Measurements from ENCODE around the gene TRAPPC2.
A peak's percentile ranks its signal among the peaks of the same experiment; 100 is the strongest.

Gene TRAPPC2
- 36.7 to 48.9 reads per million in 2 donors for total RNA-seq

- DNase-seq: peak; percentile 89
These were observed at the start of gene TRAPPC2, which contains the start of gene OFD1 for GRCh38 chrX:13734278-13735172. TSS of gene TRAPPC2 (minus strand) at chrX:13734620. CDS start at chrX:13719963, 14,657 bp downstream. TSS of gene OFD1 (plus strand) at chrX:13734748. CDS start at chrX:13735072, 324 bp downstream.

GRCh38 chrX:13780868-13781427 is 46.5 kb upstream of the TRAPPC2 start:
- DNase-seq: no peak

GRCh38 chrX:13778916-13779315 is 44.5 kb upstream of the TRAPPC2 start:
- no peak for DNase-seq

- no peak for DNase-seq
These were observed 42.0 kb upstream of the TRAPPC2 start for GRCh38 chrX:13776387-13776786.

GRCh38 chrX:13775837-13776236 is 41.4 kb upstream of the TRAPPC2 start:
- no peak for DNase-seq

DNA sequence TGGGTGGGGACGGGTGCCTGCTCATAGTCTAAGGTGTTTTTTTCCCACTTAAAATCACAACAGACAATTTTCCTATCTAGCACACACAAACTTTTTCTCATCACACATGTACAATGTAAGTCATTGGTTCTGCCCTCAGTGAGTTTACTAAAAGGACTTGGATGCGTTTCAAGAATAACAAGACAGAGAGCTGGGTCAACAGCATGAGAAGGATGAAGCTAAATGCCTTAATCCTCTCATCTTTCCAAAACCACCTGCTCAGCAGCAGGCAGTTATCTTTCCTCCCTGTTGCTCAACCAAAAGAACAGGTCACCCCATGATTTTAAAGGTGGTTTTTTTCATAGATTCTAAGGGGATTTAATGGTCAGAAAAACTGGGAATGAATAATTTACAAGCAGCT is 40.3 kb upstream of the TRAPPC2 start:
- no peak for DNase-seq

GRCh38 chrX:13770013-13770535 is 35.7 kb upstream of the TRAPPC2 start:
- no peak for DNase-seq

GRCh38 chrX:13768939-13769338 is 34.5 kb upstream of the TRAPPC2 start:
- no peak for DNase-seq

- DNase-seq: no peak
These were observed 30.3 kb upstream of the TRAPPC2 start for GRCh38 chrX:13764765-13765164.

- DNase-seq: no peak
These were observed 29.9 kb upstream of the TRAPPC2 start for GRCh38 chrX:13764281-13764680.

DNA sequence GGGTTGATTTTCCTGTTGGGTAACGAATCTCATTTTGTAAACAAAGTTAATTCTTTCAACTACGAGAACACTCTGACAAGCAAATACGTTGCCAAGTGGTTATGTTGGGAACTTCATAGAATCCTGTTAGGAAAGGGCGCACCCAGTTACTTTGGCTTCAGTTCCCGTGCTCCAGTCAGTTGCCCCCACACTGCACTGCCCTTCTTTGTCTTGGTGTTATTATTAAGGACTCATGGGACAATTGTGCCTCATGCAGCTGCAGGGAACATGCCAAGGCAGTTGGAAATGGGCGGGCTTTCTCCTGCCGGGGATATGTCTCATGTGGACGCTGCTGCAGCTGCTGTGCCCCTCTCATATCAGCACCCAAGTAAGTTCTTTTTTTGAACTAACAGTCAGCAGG is 29.1 kb upstream of the TRAPPC2 start:
- DNase-seq: no peak

- no peak for DNase-seq
These were observed 27.4 kb upstream of the TRAPPC2 start for GRCh38 chrX:13761606-13762414.

- DNase-seq: no peak
These were observed 26.0 kb upstream of the TRAPPC2 start for GRCh38 chrX:13760426-13760825.

DNA sequence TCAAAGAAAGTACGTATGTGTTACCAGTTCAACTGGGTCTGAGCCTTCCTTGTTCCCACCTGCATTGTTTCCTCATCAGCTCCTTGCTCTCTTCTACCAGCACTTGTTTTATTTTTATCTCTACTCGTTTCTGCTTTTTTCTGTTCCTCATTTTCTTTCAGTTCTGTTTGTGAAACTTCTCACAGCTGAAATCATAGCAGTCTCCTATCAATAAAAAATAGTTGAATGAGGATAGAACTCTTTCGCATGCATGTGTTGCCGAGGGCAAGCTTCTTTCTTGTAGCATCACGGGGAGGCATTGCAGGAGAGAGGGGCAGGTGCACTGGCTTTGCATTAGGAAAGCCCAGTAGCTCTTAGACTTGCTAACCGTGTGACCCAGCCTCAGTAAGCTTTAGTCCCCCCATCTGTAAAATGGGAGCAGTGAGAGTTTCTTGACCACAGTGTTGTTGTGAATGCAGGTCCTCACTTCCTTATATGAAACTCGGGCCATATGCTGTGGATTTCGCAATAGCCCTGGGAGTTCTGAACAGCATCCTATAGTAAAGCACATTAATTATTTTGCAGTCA is 24.8 kb upstream of the TRAPPC2 start:
- DNase-seq: no peak

GRCh38 chrX:13756381-13756780 is 22.0 kb upstream of the TRAPPC2 start:
- DNase-seq: no peak

DNA sequence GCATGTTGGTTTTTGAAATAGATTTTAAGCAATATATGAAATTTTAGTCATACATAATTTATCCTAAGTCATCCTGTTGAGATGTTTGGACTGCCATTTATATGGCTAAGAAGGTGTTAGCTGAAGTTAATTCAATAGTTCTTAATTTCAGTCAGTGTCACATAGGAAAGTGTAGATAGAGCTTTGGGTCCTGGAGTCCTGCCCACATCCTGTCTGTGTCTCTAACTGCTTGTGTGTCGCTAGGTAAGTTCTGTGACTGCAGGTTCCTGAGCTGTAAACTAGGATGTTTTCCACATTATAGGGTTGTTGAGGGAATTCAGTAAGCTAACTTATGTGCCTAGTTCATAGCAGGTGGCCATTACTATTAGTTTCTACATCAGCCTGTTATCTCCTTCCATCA is 20.8 kb upstream of the TRAPPC2 start:
- DNase-seq: no peak

DNA sequence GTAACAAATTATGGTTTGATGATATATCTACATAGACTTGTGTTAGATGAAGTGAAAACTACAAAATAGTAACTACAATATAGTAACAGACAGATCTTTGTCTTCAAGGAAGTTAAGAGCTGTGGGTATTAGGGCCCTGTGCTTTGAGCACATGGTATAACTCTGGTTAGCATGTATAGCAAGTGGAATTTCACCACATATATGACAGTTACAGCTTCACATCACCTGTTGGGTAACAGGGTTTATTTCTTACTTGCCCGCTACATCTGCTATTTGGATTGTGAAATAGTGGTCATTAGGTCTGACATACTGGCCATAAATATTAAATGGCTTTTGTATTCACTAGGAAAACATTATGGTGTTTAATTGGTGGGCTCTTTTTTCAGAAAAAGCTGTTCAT is 20.3 kb upstream of the TRAPPC2 start:
- DNase-seq: no peak

DNA sequence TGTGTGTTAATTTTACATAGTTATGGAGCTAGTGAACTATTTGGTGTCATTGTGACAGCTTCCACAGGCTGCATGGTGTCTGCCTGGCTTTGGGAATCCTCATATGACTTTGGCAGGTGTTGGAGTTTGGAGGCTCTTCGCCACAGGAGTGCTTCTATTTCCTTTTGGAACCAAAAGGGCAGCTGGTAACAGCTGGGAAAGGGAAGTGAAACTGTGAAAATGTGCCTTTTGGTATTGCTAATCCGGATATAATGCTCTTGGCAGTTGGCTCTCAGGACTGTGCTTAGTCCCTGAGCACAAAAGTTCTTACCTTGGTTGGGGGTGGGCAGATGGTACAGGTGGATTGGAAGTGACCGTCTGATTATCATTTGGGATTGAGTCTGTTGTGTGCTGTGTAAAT is 18.2 kb upstream of the TRAPPC2 start:
- DNase-seq: no peak

- no peak for DNase-seq
These were observed 17.7 kb upstream of the TRAPPC2 start for GRCh38 chrX:13752141-13752540.

GRCh38 chrX:13750812-13751211 is 16.4 kb upstream of the TRAPPC2 start:
- no peak for DNase-seq

DNA sequence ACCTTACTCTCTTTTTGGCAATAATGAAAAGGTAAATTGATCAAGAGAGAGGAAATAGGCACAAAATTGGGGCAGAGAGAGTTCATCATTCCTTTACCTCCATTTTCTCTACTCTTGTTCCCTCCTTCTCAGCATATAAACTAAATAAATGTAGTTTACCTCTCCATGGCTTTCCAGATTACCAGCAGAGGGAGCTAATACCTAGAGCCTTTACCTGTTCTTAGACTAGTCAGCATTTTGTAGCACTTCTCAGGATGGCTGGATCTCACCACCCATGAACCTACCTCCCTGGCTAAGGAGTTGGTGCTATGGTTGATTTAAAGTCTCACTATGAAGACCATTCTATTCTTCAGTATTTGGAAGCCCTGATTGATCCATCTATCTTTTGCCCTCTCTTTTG is 15.8 kb upstream of the TRAPPC2 start:
- no peak for DNase-seq

DNA sequence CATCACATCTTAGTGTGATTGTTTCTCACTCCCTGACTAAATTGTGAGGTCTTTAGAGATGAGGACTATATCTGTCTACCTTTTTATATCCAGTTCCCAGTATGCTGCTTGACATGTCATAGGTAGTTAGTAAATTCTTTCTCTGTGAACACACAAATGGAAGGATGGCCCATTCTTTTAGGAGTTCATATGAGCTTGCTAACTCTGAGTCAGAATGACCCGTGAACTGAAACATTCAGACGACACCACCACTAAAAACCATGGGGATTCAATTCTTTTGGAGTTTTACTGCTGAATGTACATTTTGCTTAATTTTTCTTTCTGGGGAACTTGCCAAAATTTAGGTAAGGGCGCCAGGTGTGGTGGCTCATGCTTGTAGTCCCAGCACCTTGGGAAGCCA is 14.1 kb upstream of the TRAPPC2 start:
- no peak for DNase-seq

DNA sequence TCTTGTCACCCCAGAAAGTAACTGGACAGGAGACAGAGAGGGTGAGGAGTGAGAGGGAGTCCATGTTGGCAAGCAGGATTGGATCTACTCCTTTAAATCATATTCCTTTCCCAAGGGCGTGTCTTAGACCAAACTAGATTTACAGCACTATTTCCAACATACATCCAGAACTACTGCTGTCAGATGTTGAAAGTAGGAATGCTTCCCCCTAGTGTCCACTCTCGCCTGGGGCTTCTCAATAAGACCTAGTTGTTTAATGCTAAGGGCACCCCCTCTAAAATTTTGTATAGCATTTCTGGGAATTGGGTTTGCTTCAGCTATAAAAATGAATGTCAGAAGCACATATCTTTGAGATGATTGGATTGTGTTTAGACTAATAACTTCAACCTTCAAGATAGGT is 13.4 kb upstream of the TRAPPC2 start:
- no peak for DNase-seq
